GM18870 (cell line): Measurements from ENCODE around the gene SCGB1C2.

ENCODE experiments used
- ATAC-seq: cut with Tn5 transposase; IDR thresholded peaks from one replicate; pipeline ENCODE4 v1.9.1; 2021; ENCODE audit warnings: moderate library complexity; ENCODE audit not compliant: unreplicated experiment

Gene SCGB1C2

DNA sequence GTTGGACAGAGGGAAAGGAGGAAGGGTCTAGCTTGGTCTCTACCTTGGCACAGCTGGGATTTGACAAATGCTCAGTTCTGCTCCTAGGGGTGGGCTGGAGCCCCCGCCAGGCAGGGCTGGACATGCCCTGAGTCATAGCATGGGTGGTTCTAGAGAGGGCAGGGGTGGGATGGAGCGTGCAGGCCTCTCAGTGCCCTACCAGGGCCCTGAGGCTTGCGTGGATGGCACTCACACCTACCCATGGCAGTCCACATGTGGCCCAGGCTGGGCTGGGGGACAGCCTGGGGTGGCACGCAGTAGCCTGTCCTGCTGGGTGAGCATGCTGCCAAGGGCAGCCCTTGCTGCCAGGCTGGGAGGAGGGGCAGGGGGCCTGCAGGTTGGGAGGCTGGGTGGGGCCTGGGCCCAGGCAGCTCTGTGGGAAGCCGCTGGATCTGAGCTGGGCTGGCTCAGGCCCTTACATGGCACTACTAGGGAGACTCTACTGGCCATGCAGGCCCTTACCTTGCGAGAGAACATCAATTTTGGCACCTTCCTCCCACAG, 32.8 kb downstream of the SCGB1C2 start:
- no peak for ATAC-seq

DNA sequence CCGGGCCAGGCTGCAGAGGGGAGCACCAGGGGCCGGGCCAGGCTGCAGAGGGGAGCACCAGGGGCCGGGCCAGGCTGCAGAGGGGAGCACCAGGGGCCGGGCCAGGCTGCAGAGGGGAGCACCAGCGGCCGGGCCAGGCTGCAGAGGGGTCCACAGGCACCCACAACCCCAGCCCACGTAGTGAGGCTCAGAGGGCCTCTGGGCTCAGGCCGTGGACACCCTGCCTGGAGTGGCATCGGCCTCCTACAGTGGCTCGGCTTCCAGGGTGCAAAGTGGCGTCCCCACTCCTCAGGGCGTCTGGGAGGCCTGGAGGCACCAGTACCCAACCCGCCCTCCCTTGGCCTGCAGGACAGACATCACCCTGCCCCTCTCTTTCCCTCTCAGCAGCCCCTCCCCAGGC, 34.5 kb downstream of the SCGB1C2 start:
- ATAC-seq: no peak

DNA sequence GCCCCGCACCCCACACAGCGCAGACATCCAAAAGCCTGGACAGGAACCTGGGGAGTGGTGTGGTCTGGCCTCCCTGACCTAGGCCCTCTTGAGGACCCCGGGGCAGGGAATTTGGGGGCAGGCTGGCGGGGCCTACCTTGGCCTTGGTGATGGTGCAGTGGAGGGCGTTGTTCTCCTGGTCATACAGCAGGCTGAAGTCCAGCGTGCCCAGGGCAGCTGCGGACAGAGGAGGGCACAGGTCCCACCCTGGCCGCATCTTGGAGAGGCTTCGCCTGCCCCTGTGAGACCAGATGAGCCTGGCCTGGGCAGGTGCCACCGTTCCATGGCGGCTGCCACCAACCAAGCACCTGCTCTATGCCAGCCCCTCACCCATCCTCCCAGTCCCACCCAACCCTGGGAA, 35.0 kb downstream of the SCGB1C2 start:
- no peak for ATAC-seq

DNA sequence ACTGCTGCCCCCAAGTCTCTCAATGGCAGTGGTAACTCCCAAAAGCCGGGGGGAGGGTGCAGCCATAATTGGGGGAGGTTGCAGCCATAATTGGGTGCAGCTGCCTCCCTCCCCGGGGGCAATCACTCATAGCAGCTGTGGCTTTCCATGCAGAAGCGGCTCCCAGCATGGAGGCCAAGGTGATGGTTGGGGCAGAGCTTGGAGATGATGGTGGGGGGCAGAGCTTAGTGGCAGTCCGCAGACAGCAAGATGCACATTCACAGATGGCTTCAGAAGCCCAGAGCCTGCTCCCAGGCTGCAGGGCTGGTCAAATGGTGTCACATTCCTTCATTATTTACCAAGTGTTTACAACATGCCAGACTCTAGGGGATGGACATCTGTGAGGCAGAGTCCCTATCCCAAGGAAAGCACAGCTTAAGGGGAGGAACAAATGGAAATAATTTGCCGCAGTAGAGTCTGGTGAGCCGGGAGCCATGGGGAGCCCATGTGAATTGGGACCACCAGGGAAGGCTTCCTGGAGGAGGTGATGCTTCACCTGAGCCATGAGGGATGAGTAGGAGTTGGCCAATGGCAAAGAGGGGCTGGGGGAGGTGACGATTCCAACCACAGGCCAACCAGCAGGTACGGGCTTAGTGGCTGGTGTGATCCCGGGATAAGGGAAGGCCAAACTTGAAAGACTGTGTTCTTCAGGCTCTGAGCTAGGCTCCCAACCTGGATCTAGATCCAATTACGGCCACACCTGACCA, 36.0 kb downstream of the SCGB1C2 start:
- no peak for ATAC-seq

DNA sequence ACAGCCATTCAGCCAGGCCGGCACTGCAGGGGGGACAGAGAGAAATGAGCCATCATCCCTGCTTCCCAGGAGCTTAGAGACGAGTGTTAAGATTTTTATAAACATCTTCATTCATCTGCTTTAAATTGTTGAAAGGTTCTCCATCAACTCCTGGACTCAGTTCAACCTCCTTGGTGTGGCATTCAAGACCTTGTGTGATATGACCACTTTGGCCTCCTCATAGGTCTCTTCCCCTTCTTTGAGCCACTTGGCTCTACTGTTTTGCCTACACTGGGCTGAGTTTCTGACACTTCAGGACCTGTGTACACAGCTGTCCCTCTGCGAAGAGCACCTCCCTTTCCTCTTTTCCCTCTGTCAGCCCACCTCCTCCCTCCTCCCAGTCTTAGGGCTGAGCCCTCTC, 39.8 kb downstream of the SCGB1C2 start:
- no peak for ATAC-seq

DNA sequence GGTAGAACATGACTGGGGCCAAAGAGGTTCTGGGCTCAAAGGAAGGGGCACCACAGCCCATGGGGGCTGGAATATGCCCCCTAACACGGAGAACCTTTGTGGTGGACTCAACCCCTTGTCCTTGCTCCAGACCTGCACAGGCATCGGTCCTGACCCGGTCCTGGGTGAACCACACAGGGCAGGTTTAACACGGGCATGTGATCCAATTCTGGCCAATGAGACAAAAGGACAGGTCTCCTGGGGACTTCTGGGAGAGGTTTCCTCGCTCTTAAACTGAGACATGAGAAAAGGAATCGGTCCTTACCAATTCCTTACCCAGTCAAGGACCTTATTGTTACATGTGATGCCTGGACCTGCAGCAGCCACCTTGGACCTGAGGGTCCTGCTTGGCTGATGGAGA, 40.4 kb downstream of the SCGB1C2 start:
- no peak for ATAC-seq

DNA sequence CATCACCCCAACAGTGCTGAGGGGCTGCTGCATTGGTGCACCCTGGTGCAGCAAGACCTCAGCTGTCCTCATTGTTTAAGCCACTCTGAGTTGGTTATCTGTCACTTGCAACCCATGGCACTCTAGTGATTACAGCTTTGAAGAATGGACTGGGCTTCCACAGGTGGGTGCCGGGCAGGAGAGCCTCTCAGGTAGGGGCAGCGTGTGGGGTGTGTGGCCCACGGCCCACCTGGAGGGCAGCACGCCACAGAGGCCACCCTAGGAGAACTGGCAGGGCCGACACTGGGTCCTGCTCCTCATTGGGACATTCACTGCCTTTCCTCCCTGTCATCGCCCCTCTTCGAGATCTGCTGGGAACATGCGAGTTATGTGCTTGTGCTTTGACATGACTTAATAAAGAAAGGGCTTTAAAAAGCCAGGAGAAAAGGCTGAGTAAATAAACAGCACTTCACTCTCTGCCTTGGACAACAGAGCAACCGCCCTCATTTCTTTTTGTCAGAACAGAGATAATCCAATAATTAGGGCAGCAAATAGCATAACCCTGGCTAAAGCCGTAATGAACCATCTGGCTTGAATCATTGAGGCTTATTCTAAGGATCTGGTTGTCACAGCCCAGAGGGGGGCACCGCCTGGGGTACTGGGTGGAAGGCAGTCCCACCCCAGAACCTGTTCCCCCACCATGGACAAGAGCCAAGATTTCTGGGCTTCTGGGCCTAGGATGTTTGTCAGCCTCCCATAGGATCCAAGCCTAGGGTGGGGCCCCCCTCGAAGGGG, 41.1 kb downstream of the SCGB1C2 start:
- ATAC-seq: no peak

DNA sequence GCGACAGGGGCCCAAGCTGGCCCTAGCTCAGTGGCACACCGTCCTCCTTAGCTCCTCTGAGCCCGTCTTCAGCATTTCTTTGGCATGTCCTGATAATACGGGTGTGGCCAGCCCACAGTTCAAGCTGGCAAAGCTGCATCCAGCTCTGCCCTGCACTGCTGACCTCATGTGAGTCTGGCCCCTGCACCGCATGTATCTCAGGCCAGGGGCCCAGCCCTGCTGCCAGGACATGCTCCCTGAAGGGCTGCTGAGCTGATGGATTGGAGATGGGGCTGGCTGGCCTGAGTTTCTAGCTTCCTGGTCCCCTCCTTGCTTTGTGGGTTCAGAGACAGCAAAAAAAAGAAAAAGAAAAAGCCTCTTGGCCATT, 41.7 kb downstream of the SCGB1C2 start:
- no peak for ATAC-seq

DNA sequence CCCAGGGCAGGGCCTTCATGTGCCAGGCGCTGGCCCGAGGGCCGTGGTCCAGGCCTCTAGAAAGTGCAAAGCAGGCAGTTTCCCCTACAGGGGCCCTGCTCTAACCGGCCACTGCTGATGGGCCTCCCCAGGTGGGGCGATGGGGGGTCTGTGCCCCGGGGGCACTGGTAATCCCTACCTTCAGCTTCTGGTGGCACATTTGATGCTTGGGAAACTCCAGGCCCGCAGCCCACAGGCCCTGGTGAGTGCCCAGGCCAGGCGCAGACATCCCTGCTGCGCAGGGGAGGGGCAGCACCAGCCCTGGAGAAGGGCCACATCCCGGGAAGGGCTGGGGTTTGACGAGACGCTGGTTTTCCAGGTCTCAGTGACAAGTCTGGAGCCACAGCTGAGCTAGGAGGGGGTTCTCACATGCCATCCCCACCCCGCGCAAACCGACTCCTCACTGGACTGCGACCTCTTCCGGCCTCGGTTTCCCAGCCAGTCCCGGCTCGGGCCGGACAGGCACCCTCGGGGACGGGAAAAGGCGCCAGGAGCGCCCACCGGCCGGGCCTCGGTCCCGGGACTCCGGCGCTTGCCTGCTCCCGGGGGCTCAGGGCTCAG, 42.5 kb downstream of the SCGB1C2 start:
- ATAC-seq: no peak

DNA sequence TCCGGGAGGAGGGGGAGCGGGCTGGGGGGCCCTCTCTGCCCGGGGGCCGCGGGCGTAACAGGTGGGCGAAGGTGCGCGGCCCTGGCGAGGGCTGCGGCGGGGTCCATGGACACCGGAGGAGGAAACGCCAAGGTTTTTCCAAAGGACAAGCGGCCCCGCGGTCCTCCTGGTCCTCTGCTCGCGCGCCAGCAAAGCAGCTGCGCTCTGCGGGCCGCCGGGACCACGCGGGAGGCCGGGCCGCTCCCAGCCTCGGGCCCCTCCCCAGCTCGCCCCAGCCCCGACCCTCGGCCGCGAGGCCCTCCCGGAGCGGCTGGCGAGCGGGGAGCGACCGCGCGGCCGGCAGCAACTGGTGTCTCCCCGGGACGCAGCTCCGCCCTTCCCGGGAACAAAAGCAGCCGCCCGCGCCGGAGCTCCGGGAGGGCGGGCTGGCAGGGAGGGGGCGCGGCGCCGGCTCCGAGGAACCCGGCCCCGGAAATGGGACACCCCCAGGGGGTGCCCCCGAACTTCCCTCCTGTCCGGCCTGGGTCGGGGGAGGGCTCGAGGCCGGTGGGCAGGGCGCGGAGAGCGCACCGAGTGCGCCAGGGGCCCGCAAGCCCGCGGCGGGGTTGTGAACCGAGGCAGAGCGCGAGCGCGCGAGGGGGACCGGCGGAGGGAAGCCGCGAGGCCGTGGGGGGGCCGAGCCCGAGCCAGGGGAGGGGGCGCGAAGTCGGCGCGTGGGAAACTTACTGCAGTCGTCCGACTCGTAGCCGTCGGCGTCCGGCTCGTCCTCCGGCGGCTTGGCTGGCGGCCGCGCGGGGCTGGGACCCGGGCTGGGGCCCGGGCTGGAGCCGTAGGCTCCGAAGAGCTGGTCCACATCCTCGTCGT, 43.2 kb downstream of the SCGB1C2 start:
- no peak for ATAC-seq

DNA sequence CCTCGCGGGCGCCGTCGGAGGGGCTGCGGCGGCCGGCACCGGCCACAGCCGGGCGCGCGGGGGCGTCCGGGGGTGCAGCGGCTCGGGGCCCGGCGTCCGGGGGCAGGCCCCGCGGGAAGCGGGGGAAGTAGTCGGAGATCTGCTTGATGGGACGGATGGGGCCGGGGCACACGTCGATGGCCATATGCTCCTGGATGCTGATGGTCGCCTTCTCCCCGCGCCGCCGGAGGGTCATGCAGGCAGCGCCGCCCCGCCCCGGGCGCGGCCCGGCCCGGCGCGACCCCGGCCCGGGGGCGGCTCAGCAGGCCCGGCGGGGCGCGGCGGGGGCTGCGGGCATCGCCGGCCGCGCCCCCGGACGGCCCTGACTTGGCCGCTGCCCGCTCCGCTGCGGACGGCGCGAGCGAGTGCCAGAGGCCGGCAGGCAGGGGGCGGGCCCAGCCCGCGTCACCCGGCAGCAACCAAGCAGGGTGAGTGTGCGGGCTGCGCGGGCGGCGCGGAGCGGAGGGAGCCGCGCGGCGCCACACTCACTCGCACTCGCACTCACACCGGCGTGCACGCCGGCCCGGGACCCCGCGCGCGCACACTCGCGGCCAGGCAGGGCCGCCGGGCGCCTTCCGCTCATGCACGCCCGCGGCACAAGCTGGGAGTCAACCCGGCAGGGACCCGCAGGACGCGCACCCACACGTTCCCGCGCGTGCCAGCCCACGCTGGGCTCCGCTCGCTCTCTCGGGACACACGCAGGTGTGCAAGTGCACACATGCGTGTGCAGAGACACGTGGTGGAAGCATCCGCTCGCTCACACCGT, 44.1 kb downstream of the SCGB1C2 start, which contains the start of gene DOC2B:
TSS of gene DOC2B (minus strand) at position 406 of the 805 bp plus-strand sequence. CDS start at position 235, 171 bp downstream.
- ATAC-seq: no peak

DNA sequence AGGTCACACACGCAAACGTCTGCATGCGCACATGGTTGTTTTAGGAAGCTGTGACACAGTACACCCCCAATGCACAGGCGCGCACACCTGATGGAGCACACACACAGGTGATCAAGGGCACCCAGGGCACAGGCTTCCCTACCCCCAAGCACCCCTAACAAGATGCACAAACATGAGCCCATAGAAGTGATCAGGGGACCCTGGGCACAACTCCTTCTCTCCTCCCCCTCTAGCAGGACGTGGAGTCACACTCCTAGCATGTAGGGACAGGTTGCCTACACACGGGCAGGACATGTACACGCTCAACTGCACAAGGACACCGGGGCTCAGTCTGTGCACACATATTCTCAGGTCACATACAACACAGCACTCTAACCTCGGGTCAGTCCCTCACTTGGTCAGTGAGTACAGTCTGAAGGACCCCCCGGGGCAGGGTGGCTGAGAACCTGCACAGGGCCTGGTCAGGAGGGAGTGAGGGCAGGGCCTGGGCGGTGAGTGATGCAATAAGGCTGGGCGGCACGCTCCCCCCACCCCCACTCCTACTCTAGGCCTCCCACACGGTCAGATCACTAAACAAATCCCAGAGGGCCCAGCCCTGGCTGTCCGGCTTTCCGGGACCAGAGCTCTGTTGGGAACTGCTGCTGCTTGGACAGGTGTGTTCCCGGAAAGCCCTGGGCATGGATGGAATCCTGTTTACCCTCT, 44.8 kb downstream of the SCGB1C2 start:
- ATAC-seq: no peak

DNA sequence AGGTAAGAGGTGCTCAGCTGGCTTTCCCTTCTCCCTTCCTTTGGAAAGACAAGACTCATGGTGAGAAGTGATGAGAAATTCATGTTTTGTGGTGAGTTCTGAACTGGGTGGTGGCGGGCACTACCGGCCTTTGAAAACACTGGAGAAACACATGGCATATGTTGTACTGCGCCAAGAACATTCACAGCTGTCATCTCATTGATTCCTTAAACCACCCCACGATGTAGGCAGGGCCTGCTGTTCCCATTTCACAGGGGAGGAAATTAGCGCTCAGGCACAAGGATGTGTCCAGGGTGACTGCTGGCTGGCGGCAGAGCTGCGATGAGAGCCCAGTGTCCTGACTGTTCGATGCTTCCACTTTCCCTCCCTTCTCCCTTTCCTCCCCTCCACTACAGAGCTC, 45.7 kb downstream of the SCGB1C2 start:
- ATAC-seq: no peak

DNA sequence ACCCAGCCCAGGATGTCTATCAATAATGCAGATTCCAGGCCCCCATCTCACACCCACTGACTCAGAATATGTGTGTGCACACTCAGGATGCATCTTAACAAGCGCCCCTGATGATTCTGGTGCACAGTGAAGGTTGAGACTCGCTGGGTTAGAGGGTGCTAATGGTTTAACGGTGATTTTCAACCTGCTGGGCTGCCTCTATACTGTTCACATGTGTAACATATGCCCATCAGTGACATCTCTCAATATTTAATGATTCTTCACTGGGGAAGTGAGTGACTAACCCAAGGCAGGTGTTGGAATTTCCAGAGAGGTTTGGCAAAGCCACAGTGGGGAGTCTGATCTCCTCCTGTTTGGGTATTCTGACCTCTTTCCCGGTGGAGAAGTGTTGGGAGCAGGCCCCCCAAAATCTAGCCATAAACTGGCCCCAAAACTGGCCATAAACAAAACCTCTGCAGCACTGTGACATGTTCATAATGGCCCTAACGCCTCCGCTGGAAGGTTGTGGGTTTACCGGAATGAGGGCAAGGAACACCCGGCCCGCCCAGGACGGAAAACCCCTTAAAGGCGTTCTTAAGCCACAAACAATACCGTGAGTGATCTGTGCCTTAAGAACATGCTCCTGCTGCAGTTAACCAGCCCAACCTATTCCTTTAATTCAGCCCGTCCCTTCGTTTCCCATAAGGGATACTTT, 48.2 kb downstream of the SCGB1C2 start:
- ATAC-seq: no peak

DNA sequence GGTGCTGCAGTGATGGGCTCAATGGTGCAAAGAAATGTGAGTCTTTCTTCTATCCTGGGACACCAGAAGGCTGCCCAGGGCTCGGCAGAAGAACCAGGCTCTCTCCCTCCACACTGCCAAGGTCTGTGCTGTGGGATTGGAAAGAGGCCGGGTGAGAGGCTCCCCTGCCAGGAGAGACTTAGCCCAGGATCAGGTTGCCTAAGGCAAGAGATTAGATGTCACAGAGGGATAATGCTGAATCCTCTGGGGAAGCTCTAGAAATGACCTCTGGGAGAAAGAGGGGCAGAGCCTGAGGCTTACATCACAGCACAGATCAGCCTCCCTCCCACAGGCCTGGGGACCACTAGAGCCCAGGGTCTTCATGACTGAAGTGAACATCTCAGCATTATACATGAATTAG, 49.8 kb downstream of the SCGB1C2 start:
- no peak for ATAC-seq
